Kidney glomerular epithelial cell (primary cell): ENCODE results near the gene SMIM35.
"Not testable (repeated sequence)": the region's sequence is repeated elsewhere in the genome, so short reads cannot be mapped to it uniquely, and the experiment has no call there.

ENCODE experiments used
- DNase-seq: peaks from one replicate; lab custom pipeline; 2025; lab: John Stamatoyannopoulos, UW

Gene SMIM35

GRCh38 chr11:118080296-118080695, 6.5 kb downstream of the SMIM35 start:
- no peak for DNase-seq

GRCh38 chr11:118079491-118079890, 7.3 kb downstream of the SMIM35 start:
- no peak for DNase-seq

- no peak for DNase-seq
Measured at GRCh38 chr11:118078911-118079411, 7.8 kb downstream of the SMIM35 start.

GRCh38 chr11:118076754-118077281, 9.9 kb downstream of the SMIM35 start, which contains the start of gene TMPRSS4:
Gene TMPRSS4 (plus strand): TSS chr11:118077078. CDS start chr11:118077303, 225 bp downstream.
- DNase-seq, result no peak

- DNase-seq, result no peak
Measured at GRCh38 chr11:118074785-118075184, 12.0 kb downstream of the SMIM35 start.

GRCh38 chr11:118074091-118074685, 12.6 kb downstream of the SMIM35 start:
- DNase-seq, result no peak

GRCh38 chr11:118073554-118073953, 13.2 kb downstream of the SMIM35 start:
- DNase-seq, result no peak

GRCh38 chr11:118071416-118072030, 15.2 kb downstream of the SMIM35 start:
- no peak for DNase-seq

- no peak for DNase-seq
Measured at GRCh38 chr11:118068945-118069612, 17.7 kb downstream of the SMIM35 start.

- DNase-seq, result no peak
Measured at GRCh38 chr11:118068206-118068944, 18.4 kb downstream of the SMIM35 start.

- DNase-seq, result no peak
Measured at GRCh38 chr11:118067006-118067405, 19.8 kb downstream of the SMIM35 start.

- DNase-seq, result no peak
Measured at GRCh38 chr11:118065384-118065783, 21.4 kb downstream of the SMIM35 start.

GRCh38 chr11:118064956-118065355, 21.8 kb downstream of the SMIM35 start:
- no peak for DNase-seq

- DNase-seq, result not testable (repeated sequence)
Measured at GRCh38 chr11:118062631-118063030, 24.1 kb downstream of the SMIM35 start.

GRCh38 chr11:118062181-118062580, 24.6 kb downstream of the SMIM35 start:
- not testable (repeated sequence) for DNase-seq

GRCh38 chr11:118061586-118062125, 25.1 kb downstream of the SMIM35 start:
- DNase-seq, result no peak

GRCh38 chr11:118060869-118061268, 25.9 kb downstream of the SMIM35 start:
- DNase-seq, result no peak

GRCh38 chr11:118060081-118060661, 26.6 kb downstream of the SMIM35 start:
- DNase-seq, result no peak

GRCh38 chr11:118059246-118059940, 27.4 kb downstream of the SMIM35 start:
- DNase-seq, result no peak

- no peak for DNase-seq
Measured at GRCh38 chr11:118058311-118059245, 28.2 kb downstream of the SMIM35 start.
